SU-DHL-6 (cell line): ENCODE measurements around the gene ZBTB37.
"Not testable (repeated sequence)": the region's sequence is repeated elsewhere in the genome, so short reads cannot be mapped to it uniquely, and the experiment has no call there.

Experiments used
- EZH2phosphoT487 ChIP-seq: fragments of 200-600 bp; sonication (generic), shearing (Covaris generic); conservative IDR thresholded peaks from 2 replicates; pipeline ENCODE4 v1.6.1; 2018; ENCODE audit warnings: mild to moderate bottlenecking, antibody characterized with exemption, low read length, moderate library complexity, mixed read lengths
- TF ChIP-seq, protein P1 (sequence below): fragments of 200-600 bp; sonication (generic); IDR thresholded peaks from one replicate; pipeline ENCODE4 v1.5.1; 2017; ENCODE audit warnings: antibody characterized with exemption, mild to moderate bottlenecking, low read length, moderate library complexity; ENCODE audit not compliant: insufficient read depth, poor library complexity, severe bottlenecking

DNA sequence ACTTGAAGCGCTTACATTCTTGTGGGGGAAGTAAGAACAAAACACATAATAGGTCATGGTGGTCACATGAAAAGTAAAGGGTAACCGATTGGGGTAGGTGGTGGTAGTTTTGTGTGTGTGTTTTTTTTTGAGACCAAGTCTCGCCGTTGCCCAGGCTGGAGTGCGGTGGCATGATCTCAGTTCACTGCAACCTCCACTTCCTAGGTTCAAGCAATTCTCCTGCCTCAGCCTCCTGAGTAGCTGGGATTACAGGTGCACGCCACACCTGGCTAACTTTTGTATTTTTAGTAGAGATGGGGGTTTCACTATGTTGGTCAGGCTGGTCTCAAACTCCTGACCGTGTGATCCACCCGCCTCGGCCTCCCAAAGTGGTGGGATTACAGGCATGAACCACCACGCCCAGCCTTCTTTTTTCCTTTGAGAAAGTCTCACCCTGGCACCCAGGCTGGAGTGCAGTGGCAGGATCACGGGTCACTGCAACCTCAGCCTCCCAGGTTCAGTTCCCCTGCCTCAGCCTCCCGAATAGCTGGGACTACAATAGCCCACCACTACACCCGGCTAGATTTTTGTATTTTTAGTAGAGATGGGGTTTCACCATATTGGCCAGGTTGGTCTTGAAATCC is 5.9 kb upstream of the ZBTB37 start:
- TF ChIP-seq, protein P1, sequence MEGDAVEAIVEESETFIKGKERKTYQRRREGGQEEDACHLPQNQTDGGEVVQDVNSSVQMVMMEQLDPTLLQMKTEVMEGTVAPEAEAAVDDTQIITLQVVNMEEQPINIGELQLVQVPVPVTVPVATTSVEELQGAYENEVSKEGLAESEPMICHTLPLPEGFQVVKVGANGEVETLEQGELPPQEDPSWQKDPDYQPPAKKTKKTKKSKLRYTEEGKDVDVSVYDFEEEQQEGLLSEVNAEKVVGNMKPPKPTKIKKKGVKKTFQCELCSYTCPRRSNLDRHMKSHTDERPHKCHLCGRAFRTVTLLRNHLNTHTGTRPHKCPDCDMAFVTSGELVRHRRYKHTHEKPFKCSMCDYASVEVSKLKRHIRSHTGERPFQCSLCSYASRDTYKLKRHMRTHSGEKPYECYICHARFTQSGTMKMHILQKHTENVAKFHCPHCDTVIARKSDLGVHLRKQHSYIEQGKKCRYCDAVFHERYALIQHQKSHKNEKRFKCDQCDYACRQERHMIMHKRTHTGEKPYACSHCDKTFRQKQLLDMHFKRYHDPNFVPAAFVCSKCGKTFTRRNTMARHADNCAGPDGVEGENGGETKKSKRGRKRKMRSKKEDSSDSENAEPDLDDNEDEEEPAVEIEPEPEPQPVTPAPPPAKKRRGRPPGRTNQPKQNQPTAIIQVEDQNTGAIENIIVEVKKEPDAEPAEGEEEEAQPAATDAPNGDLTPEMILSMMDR: not testable (repeated sequence)
- not testable (repeated sequence) for TF ChIP-seq EZH2phosphoT487
